Stomach (tissue), 9 donors: Measurements from ENCODE around the gene RASL10B. TPM values are rescaled to one million over a fixed set of nuclear protein-coding genes. Genes with fewer than 3 reads are reported as not detected.
A peak's percentile ranks its signal among the peaks of the same experiment; 100 is the strongest.

ENCODE experiments used
- DNase-seq, 2 donors: peaks; one replicate each; pipeline versions ENCODE4 v3.0.0 to v3.0.0-alpha.2; 2013 to 2019
- H3K27ac ChIP-seq, 5 donors: fragments of 200-600 bp in 4 of 5; sonication (generic) in 4 of 5; one replicate each; pipeline ENCODE4 v1.5.1; 2013 to 2019; ENCODE audit warnings: mild to moderate bottlenecking in 1 of 5, moderate library complexity in 1 of 5
- H3K27me3 ChIP-seq, 3 donors: fragments of 200-600 bp; sonication (generic); one replicate each; pipeline ENCODE4 v1.5.1; 2017 to 2019; ENCODE audit warnings: mixed run types in 1 of 3
- H3K36me3 ChIP-seq, 4 donors: fragments of 200-600 bp; sonication (generic); 1 replicate in 3 of 4; 2 replicates in 1 of 4; pipeline ENCODE4 v1.5.1; 2016 to 2019
- H3K4me1 ChIP-seq, 4 donors: fragments of 200-600 bp; sonication (generic); one replicate each; pipeline ENCODE4 v1.5.1; 2016 to 2019
- H3K4me3 ChIP-seq, 4 donors: fragments of 200-600 bp; sonication (generic) in 3 of 4; one replicate each; pipeline ENCODE4 v1.5.1; 2016 to 2019; ENCODE audit warnings: mild to moderate bottlenecking in 1 of 4
- H3K9me3 ChIP-seq, 4 donors: fragments of 200-600 bp; sonication (generic); one replicate each; pipeline ENCODE4 v1.5.1; 2016 to 2019
- CTCF ChIP-seq, 7 experiments: fragments of 450-650 bp in 4 of 7; fragments of 200-600 bp in 3 of 7; sonication (generic) in 3 of 7; IDR thresholded peaks; one replicate each; pipeline ENCODE4 v1.5.1; 2016 to 2019; ENCODE audit warnings: antibody characterized with exemption in 7 of 7, control low read depth in 2 of 7, mild to moderate bottlenecking in 1 of 7
- EP300 ChIP-seq: sonication (generic); formaldehyde crosslinking; IDR thresholded peaks from one replicate; pipeline ENCODE4 v1.6.1; 2017; ENCODE audit warnings: antibody characterized with exemption
- POLR2A ChIP-seq, 4 donors: fragments of 450-650 bp; IDR thresholded peaks; one replicate each; pipeline ENCODE4 v1.6.1; 2016; ENCODE audit warnings: antibody characterized with exemption in 4 of 4, control low read depth in 2 of 4, mild to moderate bottlenecking in 1 of 4, moderate library complexity in 1 of 4
- POLR2AphosphoS5 ChIP-seq, 3 donors: sonication (generic); formaldehyde crosslinking; IDR thresholded peaks; one replicate each; pipeline ENCODE4 v1.6.1; 2016; ENCODE audit warnings: antibody characterized with exemption in 3 of 3
- WGBS, 5 donors: extraction: QIAGEN DNeasy Blood & Tissue Kit in 3 of 5; methylation state at CpG; one replicate each; pipeline versions ENCODE4 v1.1.5 to v1.1.7; 2013 to 2018; 5-methylcytosine and 5-hydroxymethylcytosine counted together
- intact Hi-C: fragments of 100-400 bp; cut with DNase I; formaldehyde crosslinking; loops from one replicate; pipeline ENCODE4 v1.15.1; 2023; ENCODE audit warnings: low total_unique reads
- polyA plus RNA-seq, 3 donors: library from polyadenylated mRNA; stranded (reverse); fragments of 200-250 nt; gene quantifications; one replicate each; pipeline ENCODE4 v1.2.3, GENCODE V29; 2013
- total RNA-seq, 5 donors: library from RNA; depleted of rRNA; stranded (reverse); fragments of >200 nt; gene quantifications; one replicate each; pipeline versions ENCODE4 v1.1.0 to v1.2.3, GENCODE V29; 2014 to 2016
- donor health status: healthy with polysubstance abuse.
- donor health status: Bipolar disorder and iron deficiency.
- donor health status: healthy.

Gene RASL10B
- total and polyA plus RNA-seq, 8 donors: 0.31 to 1.4 (median 0.59) TPM; not detected in 2

DNA sequence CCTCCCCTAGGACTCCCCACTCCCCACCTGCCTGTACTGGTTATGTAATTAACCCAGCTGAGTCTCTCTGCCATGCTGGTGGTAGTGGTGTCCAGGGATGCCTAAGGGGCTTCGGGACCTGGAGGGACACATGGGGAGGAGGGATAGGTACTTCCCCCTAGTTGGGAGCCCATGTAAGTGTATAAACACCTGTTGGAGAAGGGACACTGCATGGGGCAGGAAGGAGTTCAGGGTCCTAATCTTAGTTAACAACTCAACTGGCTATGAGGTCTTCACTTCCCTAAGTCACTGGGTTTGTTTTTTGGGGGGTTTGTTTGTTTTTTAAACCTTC, 1.3 kb downstream of the RASL10B start:
- Histone ChIP-seq H3K36me3 (peaks cover 0 to 6% (median 4%) of the 10 kb centered on the region in 4 donors), H3K27ac (no peak overlapping the region), H3K27me3 (peaks cover 0 to 14% (median 0%) of the 10 kb centered on the region in 3 donors), H3K4me1 (peaks cover 8 to 26% (median 21%) of the 10 kb centered on the region in 4 donors), H3K9me3 (no peaks in the 10 kb centered on the region), H3K4me3 (peak overlapping the region in 1 of 4 donors; percentile 73)
- TF ChIP-seq POLR2A (IDR thresholded peaks at IDR 0.05) (no peak), EP300 (no peak), CTCF (IDR thresholded peaks at IDR 0.05) (no peak), POLR2AphosphoS5 (IDR thresholded peaks at IDR 0.05) (no peak)
- DNase-seq: no peak
- 57 to 78% (median 66%) methylated on average over 1 of the region's 1 CpG for WGBS, 5 donors
- intact Hi-C loops: loop anchor here (10.0 kb wide), 1 partner anchor 118 kb away; no protein-coding TSS in a partner anchor

- peaks cover 8 to 26% (median 21%) of the 10 kb centered on the region in 4 donors for H3K4me1 ChIP-seq
- H3K27ac ChIP-seq: no peak overlapping the region
- intact Hi-C loops: loop anchor here (10.0 kb wide), 1 partner anchor 119 kb away; no protein-coding TSS in a partner anchor
- no peak for DNase-seq
- TF ChIP-seq POLR2AphosphoS5 (IDR thresholded peaks at IDR 0.05) (no peak), POLR2A (IDR thresholded peaks at IDR 0.05) (no peak), CTCF (IDR thresholded peaks at IDR 0.05) (no peak), EP300 (no peak)
- peaks cover 0 to under 1% (median 0%) of the 10 kb centered on the region in 4 donors for H3K36me3 ChIP-seq
- no peaks in the 10 kb centered on the region for H3K9me3 ChIP-seq
- WGBS, 5 donors: 81 to 88% (median 86%) methylated on average over 6 of the region's 6 CpGs
- H3K4me3 ChIP-seq: no peak overlapping the region
- H3K27me3 ChIP-seq: peaks cover 0 to 16% (median 0%) of the 10 kb centered on the region in 3 donors
Observed at GRCh38 chr17:35733366-35733765, 1.9 kb downstream of the RASL10B start.

GRCh38 chr17:35734396-35734795, 3.0 kb downstream of the RASL10B start:
- Histone ChIP-seq H3K27ac (no peak overlapping the region), H3K27me3 (peaks cover 0 to 24% (median 0%) of the 10 kb centered on the region in 3 donors), H3K4me3 (no peak overlapping the region), H3K9me3 (no peaks in the 10 kb centered on the region), H3K36me3 (no peaks in the 10 kb centered on the region), H3K4me1 (peaks cover 8 to 26% (median 21%) of the 10 kb centered on the region in 4 donors)
- TF ChIP-seq POLR2A (IDR thresholded peaks at IDR 0.05) (no peak), POLR2AphosphoS5 (IDR thresholded peaks at IDR 0.05) (no peak), CTCF (IDR thresholded peaks at IDR 0.05) (no peak), EP300 (no peak)
- intact Hi-C loops: loop anchor here (10.0 kb wide), 1 partner anchor 120 kb away; no protein-coding TSS in a partner anchor
- peak in 1 of 2 donors; percentile 17 for DNase-seq
- 79 to 89% (median 84%) methylated on average over 7 of the region's 7 CpGs for WGBS, 5 donors

DNA sequence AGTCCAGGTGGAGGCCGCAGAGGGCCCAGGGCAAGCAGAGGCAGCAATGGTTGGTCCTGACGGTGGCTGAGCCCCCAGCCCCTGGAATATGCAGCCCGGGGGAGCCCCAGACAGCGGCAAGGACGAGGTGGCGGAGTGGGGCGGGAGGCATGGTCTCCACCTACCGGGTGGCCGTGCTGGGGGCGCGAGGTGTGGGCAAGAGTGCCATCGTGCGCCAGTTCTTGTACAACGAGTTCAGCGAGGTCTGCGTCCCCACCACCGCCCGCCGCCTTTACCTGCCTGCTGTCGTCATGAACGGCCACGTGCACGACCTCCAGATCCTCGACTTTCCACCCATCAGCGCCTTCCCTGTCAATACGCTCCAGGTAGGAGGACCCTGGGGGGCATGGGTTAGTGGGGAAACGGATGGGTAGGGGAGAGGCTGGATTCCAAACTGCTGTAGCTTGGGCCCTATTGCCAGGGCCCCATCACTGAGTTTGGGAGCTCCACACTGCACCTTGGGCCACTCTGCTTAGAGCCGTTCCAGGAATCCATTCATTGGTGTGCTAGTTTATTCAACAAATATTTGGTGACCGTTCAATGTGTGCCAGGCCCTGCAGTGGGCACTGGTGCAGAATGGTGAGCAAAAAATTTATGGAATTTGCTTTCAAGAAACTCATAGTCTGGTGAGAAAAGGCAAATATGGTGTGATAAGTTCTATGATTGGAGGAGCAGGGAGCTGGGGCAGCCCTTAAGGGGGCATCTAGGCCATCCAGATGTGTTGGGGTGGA, 3.8 kb downstream of the RASL10B start:
- Histone ChIP-seq H3K36me3 (no peaks in the 10 kb centered on the region), H3K4me3 (no peak overlapping the region), H3K9me3 (no peaks in the 10 kb centered on the region), H3K27me3 (peaks cover 0 to 32% (median 0%) of the 10 kb centered on the region in 3 donors), H3K27ac (no peak overlapping the region), H3K4me1 (peaks cover 8 to 25% (median 21%) of the 10 kb centered on the region in 4 donors)
- 74 to 87% (median 85%) methylated on average over 27 to 29 of the region's 29 CpGs for WGBS, 5 donors
- TF ChIP-seq POLR2A (IDR thresholded peaks at IDR 0.05): no peak
- TF ChIP-seq CTCF (IDR thresholded peaks at IDR 0.05): no peak
- no peak for TF ChIP-seq POLR2AphosphoS5 (IDR thresholded peaks at IDR 0.05)
- no peak for TF ChIP-seq EP300
- intact Hi-C loops: loop anchor here (10.0 kb wide), 1 partner anchor 120 kb away; no protein-coding TSS in a partner anchor
- no peak for DNase-seq
